OCI-LY7 (cell line): ENCODE data around the gene ACVR1. TPM values are rescaled to one million over a fixed set of nuclear protein-coding genes. Genes with fewer than 3 reads are reported as not detected.

Experiments
- BruUV-seq: library from RNA; stranded (reverse); fragments of 400-500 nt; replicated peaks from 2 replicates; lab custom pipeline; 2021; lab: Mats Ljungman, UMichigan
- CTCF ChIA-PET: fragments of 300-600 bp; sonication (Branson Sonifier 250); formaldehyde crosslinking; loops from one replicate; lab custom pipeline; 2022; ENCODE audit warnings: antibody characterized with exemption; ENCODE audit not compliant: unreplicated experiment; lab: Charles Lee
- POLR2A ChIA-PET: fragments of 300-600 bp; sonication (Branson Sonifier 250); formaldehyde crosslinking; loops from one replicate; lab custom pipeline; 2022; ENCODE audit warnings: antibody characterized with exemption; lab: Charles Lee
- DNase-seq: peaks from one replicate; pipeline ENCODE4 v3.0.0-alpha.2; 2015; ENCODE audit warnings: low spot score
- H2AFZ ChIP-seq: fragments of 200-600 bp; sonication (generic), shearing (Covaris generic); 2 replicates; pipeline ENCODE4 v1.6.1; 2014; ENCODE audit warnings: mild to moderate bottlenecking, antibody characterized with exemption, low read length, moderate library complexity
- H3K27ac ChIP-seq: fragments of 200-600 bp; sonication (generic); 2 replicates; pipeline ENCODE4 v1.5.1; 2014; ENCODE audit warnings: mixed run types, low read depth, mild to moderate bottlenecking, moderate library complexity, low read length, inconsistent platforms; ENCODE audit not compliant: poor library complexity, severe bottlenecking
- H3K36me3 ChIP-seq: fragments of 200-600 bp; sonication (generic); 2 replicates; pipeline ENCODE4 v1.6.1; 2014; ENCODE audit warnings: mild to moderate bottlenecking, antibody characterized with exemption, low read length, moderate library complexity, mixed read lengths; ENCODE audit not compliant: insufficient read depth
- H3K4me1 ChIP-seq: fragments of 200-600 bp; sonication (generic); 2 replicates; pipeline ENCODE4 v1.5.1; 2014; ENCODE audit warnings: mild to moderate bottlenecking, low read length; ENCODE audit not compliant: insufficient read depth, poor library complexity, severe bottlenecking
- H3K4me2 ChIP-seq: fragments of 200-600 bp; sonication (generic); 2 replicates; pipeline ENCODE4 v1.6.1; 2014; ENCODE audit warnings: mild to moderate bottlenecking, low read length
- H3K4me3 ChIP-seq: fragments of 200-600 bp; sonication (generic); 2 replicates; pipeline ENCODE4 v1.5.1; 2014; ENCODE audit warnings: mild to moderate bottlenecking, low read depth, low read length; ENCODE audit not compliant: poor library complexity, severe bottlenecking
- H3K79me2 ChIP-seq: fragments of 200-600 bp; sonication (generic); 2 replicates; pipeline ENCODE4 v1.6.1; 2016; ENCODE audit warnings: low read depth, mild to moderate bottlenecking, low read length, moderate library complexity, mixed read lengths; ENCODE audit not compliant: insufficient read depth
- H3K9me2 ChIP-seq: fragments of 200-600 bp; sonication (generic); 2 replicates; pipeline ENCODE4 v1.6.1; 2016; ENCODE audit warnings: mild to moderate bottlenecking, low read length, mixed read lengths; ENCODE audit not compliant: insufficient read depth
- H3K9me3 ChIP-seq: fragments of 200-600 bp; sonication (generic); 2 replicates; pipeline ENCODE4 v1.6.1; 2014; ENCODE audit warnings: mild to moderate bottlenecking, mixed run types, low read length, mixed read lengths
- H4K20me1 ChIP-seq: fragments of 200-600 bp; sonication (generic); 2 replicates; pipeline ENCODE4 v1.6.1; 2014; ENCODE audit warnings: mild to moderate bottlenecking, antibody characterized with exemption, low read length, moderate library complexity, mixed read lengths; ENCODE audit not compliant: insufficient read depth
- CTCF ChIP-seq: fragments of 200-600 bp; sonication (generic); conservative IDR thresholded peaks from 2 replicates; pipeline ENCODE4 v1.5.1; 2014; ENCODE audit warnings: mild to moderate bottlenecking, antibody characterized with exemption, low read length, moderate library complexity, mixed read lengths
- EZH2phosphoT487 ChIP-seq: fragments of 200-600 bp; sonication (generic); IDR thresholded peaks from 2 replicates; pipeline ENCODE4 v1.6.1; 2018; ENCODE audit warnings: low read depth, borderline replicate concordance, mild to moderate bottlenecking, mixed run types, antibody characterized with exemption, low read length, moderate library complexity, mixed read lengths
- intact Hi-C: fragments of 100-400 bp; cut with micrococcal nuclease; formaldehyde crosslinking; loops from one replicate; pipeline ENCODE4 v1.10.0; 2022; ENCODE audit not compliant: unreplicated experiment
- total RNA-seq, 2 experiments: library from RNA; depleted of rRNA in 1 of 2; stranded (reverse); fragments of >200 nt in 1 of 2; shearing (Covaris generic) in 1 of 2; gene quantifications; 2 replicates each; pipeline ENCODE4 v1.2.3, GENCODE V29; 2014 to 2022

ACVR1 gene
- total RNA-seq, 2 experiments from 2014 or later = 0.13 to 3.9 TPM

- H3K9me2 ChIP-seq = no peaks in the 10 kb centered on the region
- no peaks in the 10 kb centered on the region for H3K79me2 ChIP-seq
- no peak overlapping the region for H2AFZ ChIP-seq
- intact Hi-C loops = no loop called here
- no peaks in the 10 kb centered on the region for H3K4me1 ChIP-seq
- no peak overlapping the region for H3K4me3 ChIP-seq
- H3K4me2 ChIP-seq = no peak overlapping the region
- POLR2A ChIA-PET = no interaction called here
- H3K36me3 ChIP-seq = no peaks in the 10 kb centered on the region
- H4K20me1 ChIP-seq = no peaks in the 10 kb centered on the region
- no TSS peak for BruUV-seq
- H3K9me3 ChIP-seq = no peaks in the 10 kb centered on the region
- H3K27ac ChIP-seq = no peak overlapping the region
- TF ChIP-seq CTCF = no peak
- TF ChIP-seq EZH2phosphoT487 = no peak
- no peak for DNase-seq
- CTCF ChIA-PET = interaction anchor here (0.5 kb wide), 1 partner anchor 37 kb away, joined by 4 read pairs; no protein-coding TSS in a partner anchor
Measured at GRCh38 chr2:157894694-157895435, 18.7 kb upstream of the ACVR1 start.

GRCh38 chr2:157893611-157894010 lies 17.5 kb upstream of the ACVR1 start:
- Histone ChIP-seq H3K4me3 (no peak overlapping the region), H3K9me2 (no peaks in the 10 kb centered on the region), H3K36me3 (no peaks in the 10 kb centered on the region), H2AFZ (no peak overlapping the region), H3K27ac (no peak overlapping the region), H3K4me2 (no peak overlapping the region), H4K20me1 (no peaks in the 10 kb centered on the region), H3K9me3 (no peaks in the 10 kb centered on the region), H3K4me1 (no peaks in the 10 kb centered on the region), H3K79me2 (no peaks in the 10 kb centered on the region)
- ChIA-PET POLR2A (interaction anchor here (0.7 kb wide), 1 partner anchor 146 kb away, joined by 3 read pairs; no protein-coding TSS in a partner anchor), CTCF (no interaction called here)
- no peak for DNase-seq
- intact Hi-C loops = no loop called here
- TF ChIP-seq CTCF (no peak), EZH2phosphoT487 (no peak)
- BruUV-seq = no TSS peak

- Histone ChIP-seq H3K4me3 (no peak overlapping the region), H3K4me2 (no peak overlapping the region), H3K9me3 (no peaks in the 10 kb centered on the region), H3K9me2 (no peaks in the 10 kb centered on the region), H4K20me1 (no peaks in the 10 kb centered on the region), H3K27ac (no peak overlapping the region), H3K79me2 (no peaks in the 10 kb centered on the region), H2AFZ (no peak overlapping the region), H3K4me1 (no peaks in the 10 kb centered on the region), H3K36me3 (no peaks in the 10 kb centered on the region)
- TF ChIP-seq EZH2phosphoT487 = no peak
- TF ChIP-seq CTCF = no peak
- no peak for DNase-seq
- POLR2A ChIA-PET = no interaction called here
- intact Hi-C loops = no loop called here
- CTCF ChIA-PET = no interaction called here
- no TSS peak for BruUV-seq
Measured at GRCh38 chr2:157891643-157892041, 15.5 kb upstream of the ACVR1 start.
